ENCODE measurements around the gene SLC14A1.

DNA sequence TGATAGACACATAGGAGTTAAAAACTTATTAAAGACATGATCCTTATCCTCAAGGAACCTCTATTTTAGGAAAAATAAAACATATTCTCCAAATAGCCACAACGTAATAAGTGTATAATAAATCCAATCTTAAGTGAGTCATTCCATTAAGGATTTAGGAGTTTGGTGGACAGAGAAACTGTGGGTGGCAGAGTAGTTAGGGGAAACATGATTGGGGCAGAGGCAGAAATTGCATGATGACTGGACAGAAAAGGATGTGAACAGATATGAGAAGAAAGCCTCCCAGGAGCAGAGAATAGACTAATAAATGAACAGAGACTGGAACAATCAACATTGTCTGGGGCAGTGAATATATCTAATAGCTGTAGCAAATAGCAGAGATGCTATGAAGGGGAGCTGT, 53.4 kb downstream of the SLC14A1 start:
- TF ChIP-seq, protein P1, sequence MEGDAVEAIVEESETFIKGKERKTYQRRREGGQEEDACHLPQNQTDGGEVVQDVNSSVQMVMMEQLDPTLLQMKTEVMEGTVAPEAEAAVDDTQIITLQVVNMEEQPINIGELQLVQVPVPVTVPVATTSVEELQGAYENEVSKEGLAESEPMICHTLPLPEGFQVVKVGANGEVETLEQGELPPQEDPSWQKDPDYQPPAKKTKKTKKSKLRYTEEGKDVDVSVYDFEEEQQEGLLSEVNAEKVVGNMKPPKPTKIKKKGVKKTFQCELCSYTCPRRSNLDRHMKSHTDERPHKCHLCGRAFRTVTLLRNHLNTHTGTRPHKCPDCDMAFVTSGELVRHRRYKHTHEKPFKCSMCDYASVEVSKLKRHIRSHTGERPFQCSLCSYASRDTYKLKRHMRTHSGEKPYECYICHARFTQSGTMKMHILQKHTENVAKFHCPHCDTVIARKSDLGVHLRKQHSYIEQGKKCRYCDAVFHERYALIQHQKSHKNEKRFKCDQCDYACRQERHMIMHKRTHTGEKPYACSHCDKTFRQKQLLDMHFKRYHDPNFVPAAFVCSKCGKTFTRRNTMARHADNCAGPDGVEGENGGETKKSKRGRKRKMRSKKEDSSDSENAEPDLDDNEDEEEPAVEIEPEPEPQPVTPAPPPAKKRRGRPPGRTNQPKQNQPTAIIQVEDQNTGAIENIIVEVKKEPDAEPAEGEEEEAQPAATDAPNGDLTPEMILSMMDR (IDR thresholded peaks at IDR 0.05; ENCODE audit: low read depth, low read length), result no peak
- no peak for TF ChIP-seq POLR2A (IDR thresholded peaks at IDR 0.05; ENCODE audit: extremely low read depth, insufficient read length)
